Suppressor macrophage (primary cell): ENCODE results near the gene NAT10.

ENCODE experiments used
- DNase-seq, 4 experiments: peaks; one replicate each; pipeline ENCODE4 v3.0.0-alpha.2; 2020 to 2022

NAT10 gene

GRCh38 chr11:34111722-34112270 lies 6.4 kb downstream of the NAT10 start:
- DNase-seq: no peak

- no peak for DNase-seq
Observed at GRCh38 chr11:34114014-34114413, 8.6 kb downstream of the NAT10 start.

- DNase-seq: no peak
Observed at GRCh38 chr11:34114471-34114870, 9.0 kb downstream of the NAT10 start.

GRCh38 chr11:34120651-34121050 lies 15.2 kb downstream of the NAT10 start:
- no peak for DNase-seq

GRCh38 chr11:34124885-34125668 lies 19.6 kb downstream of the NAT10 start:
- no peak for DNase-seq

- no peak for DNase-seq
Observed at GRCh38 chr11:34126959-34127848, 21.8 kb downstream of the NAT10 start.

- DNase-seq: no peak
Observed at GRCh38 chr11:34128824-34129223, 23.4 kb downstream of the NAT10 start.

GRCh38 chr11:34132261-34132965 lies 27.0 kb downstream of the NAT10 start:
- no peak for DNase-seq

- DNase-seq: no peak
Observed at GRCh38 chr11:34134765-34135164, 29.3 kb downstream of the NAT10 start.

- no peak for DNase-seq
Observed at GRCh38 chr11:34135439-34135838, 30.0 kb downstream of the NAT10 start.

GRCh38 chr11:34136420-34136819 lies 31.0 kb downstream of the NAT10 start:
- DNase-seq: no peak

- DNase-seq: no peak
Observed at GRCh38 chr11:34139346-34139745, 33.9 kb downstream of the NAT10 start.

GRCh38 chr11:34140149-34140548 lies 34.7 kb downstream of the NAT10 start:
- no peak for DNase-seq

- DNase-seq: no peak
Observed at GRCh38 chr11:34143048-34143447, 37.6 kb downstream of the NAT10 start.

- DNase-seq: no peak
Observed at GRCh38 chr11:34145073-34145472, 39.6 kb downstream of the NAT10 start.

GRCh38 chr11:34145847-34146381 lies 40.5 kb downstream of the NAT10 start:
- DNase-seq: no peak

GRCh38 chr11:34146411-34146810 lies 41.0 kb downstream of the NAT10 start:
- DNase-seq: no peak

- no peak for DNase-seq
Observed at GRCh38 chr11:34146866-34147265, 41.4 kb downstream of the NAT10 start.

- no peak for DNase-seq
Observed at GRCh38 chr11:34147581-34147980, 42.2 kb downstream of the NAT10 start.

GRCh38 chr11:34148504-34149165 lies 43.2 kb downstream of the NAT10 start:
- peak in 3 of 4 experiments; percentile 28 to 40 (median 38) for DNase-seq

- no peak for DNase-seq
Observed at GRCh38 chr11:34149274-34149673, 43.8 kb downstream of the NAT10 start.

- DNase-seq: peak in 2 of 4 experiments; percentile 17 to 36
Observed at GRCh38 chr11:34149786-34150185, 44.4 kb downstream of the NAT10 start.
